ENCODE measurements around the gene ASGR2. TPM values are rescaled to one million over a fixed set of nuclear protein-coding genes. Genes with fewer than 3 reads are reported as not detected.
"Not testable (repeated sequence)": the region's sequence is repeated elsewhere in the genome, so short reads cannot be mapped to it uniquely, and the experiment has no call there.

Gene ASGR2
- total RNA-seq, 1 donor from 2014 or later = not detected

GRCh38 chr17:7133916-7134315 is 19.3 kb upstream of the ASGR2 start:
- Mint-ChIP-seq H3K36me3 (ENCODE audit: low read depth) (no peaks in the 10 kb centered on the region), H3K4me1 (ENCODE audit: low read depth) (peaks cover 15% of the 10 kb centered on the region), H3K27ac (no peak overlapping the region), H3K9me3 (no peaks in the 10 kb centered on the region), H3K4me3 (ENCODE audit: low read depth) (no peak overlapping the region), H3K27me3 (ENCODE audit: low read depth) (peaks cover 17% of the 10 kb centered on the region)
- no peak for DNase-seq (ENCODE audit: low spot score)
- intact Hi-C loops (cut with micrococcal nuclease) = no loop called here

- intact Hi-C loops (cut with micrococcal nuclease) = no loop called here
- H3K36me3 Mint-ChIP-seq (ENCODE audit: low read depth) = no peaks in the 10 kb centered on the region
- no peak overlapping the region for H3K27ac Mint-ChIP-seq
- peaks cover 15% of the 10 kb centered on the region for H3K4me1 Mint-ChIP-seq (ENCODE audit: low read depth)
- H3K4me3 Mint-ChIP-seq (ENCODE audit: low read depth) = peak overlapping the region; percentile 42
- H3K27me3 Mint-ChIP-seq (ENCODE audit: low read depth) = peaks cover 17% of the 10 kb centered on the region
- no peak for DNase-seq (ENCODE audit: low spot score)
- no peaks in the 10 kb centered on the region for H3K9me3 Mint-ChIP-seq
These were observed 18.8 kb upstream of the ASGR2 start for GRCh38 chr17:7133424-7133823.

- Mint-ChIP-seq H3K27me3 (ENCODE audit: low read depth) (peaks cover 17% of the 10 kb centered on the region), H3K36me3 (ENCODE audit: low read depth) (no peaks in the 10 kb centered on the region), H3K4me3 (ENCODE audit: low read depth) (no peak overlapping the region), H3K9me3 (no peaks in the 10 kb centered on the region), H3K4me1 (ENCODE audit: low read depth) (peaks cover 15% of the 10 kb centered on the region), H3K27ac (peak overlapping the region; percentile 82)
- intact Hi-C loops (cut with micrococcal nuclease) = no loop called here
- DNase-seq (ENCODE audit: low spot score) = peak; percentile 41
These were observed 18.0 kb upstream of the ASGR2 start for GRCh38 chr17:7132511-7133094.

DNA sequence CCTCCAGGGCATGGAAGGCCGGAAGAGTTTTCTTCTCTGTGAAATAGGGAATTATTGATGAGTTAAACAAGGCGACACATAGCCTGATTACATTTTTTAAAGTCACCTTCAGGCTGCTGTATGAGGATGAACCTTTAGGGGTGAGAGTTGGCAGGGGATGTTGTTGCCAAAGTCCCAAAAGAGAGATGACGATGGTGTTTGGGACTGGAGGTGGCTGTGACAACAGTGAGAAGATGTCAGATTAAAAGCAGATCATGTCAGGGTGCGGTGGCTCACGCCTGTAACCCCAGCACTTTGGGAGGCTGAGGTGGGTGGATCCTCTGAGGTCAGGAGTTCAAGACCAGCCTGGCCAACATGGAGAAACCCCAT is 16.8 kb upstream of the ASGR2 start:
- Mint-ChIP-seq H3K27me3 (ENCODE audit: low read depth) (peaks cover 6% of the 10 kb centered on the region), H3K36me3 (ENCODE audit: low read depth) (no peaks in the 10 kb centered on the region), H3K4me1 (ENCODE audit: low read depth) (peaks cover 15% of the 10 kb centered on the region), H3K9me3 (no peaks in the 10 kb centered on the region), H3K27ac (no peak overlapping the region), H3K4me3 (ENCODE audit: low read depth) (no peak overlapping the region)
- intact Hi-C loops (cut with micrococcal nuclease) = no loop called here
- DNase-seq (ENCODE audit: low spot score) = no peak

- H3K27me3 Mint-ChIP-seq (ENCODE audit: low read depth) = peaks cover 4% of the 10 kb centered on the region
- intact Hi-C loops (cut with micrococcal nuclease) = no loop called here
- no peaks in the 10 kb centered on the region for H3K9me3 Mint-ChIP-seq
- peaks cover 15% of the 10 kb centered on the region for H3K4me1 Mint-ChIP-seq (ENCODE audit: low read depth)
- no peak overlapping the region for H3K4me3 Mint-ChIP-seq (ENCODE audit: low read depth)
- H3K27ac Mint-ChIP-seq = no peak overlapping the region
- no peaks in the 10 kb centered on the region for H3K36me3 Mint-ChIP-seq (ENCODE audit: low read depth)
- no peak for DNase-seq (ENCODE audit: low spot score)
These were observed 16.2 kb upstream of the ASGR2 start for GRCh38 chr17:7130621-7131422.

- Mint-ChIP-seq H3K36me3 (ENCODE audit: low read depth) (no peaks in the 10 kb centered on the region), H3K27ac (no peak overlapping the region), H3K9me3 (no peaks in the 10 kb centered on the region), H3K4me1 (ENCODE audit: low read depth) (peaks cover 15% of the 10 kb centered on the region), H3K27me3 (ENCODE audit: low read depth) (peaks cover 4% of the 10 kb centered on the region), H3K4me3 (ENCODE audit: low read depth) (no peak overlapping the region)
- DNase-seq (ENCODE audit: low spot score) = no peak
- intact Hi-C loops (cut with micrococcal nuclease) = no loop called here
These were observed 14.7 kb upstream of the ASGR2 start for GRCh38 chr17:7129311-7129710.

GRCh38 chr17:7128160-7128559 is 13.5 kb upstream of the ASGR2 start:
- H3K9me3 Mint-ChIP-seq = no peaks in the 10 kb centered on the region
- H3K4me3 Mint-ChIP-seq (ENCODE audit: low read depth) = no peak overlapping the region
- H3K36me3 Mint-ChIP-seq (ENCODE audit: low read depth) = no peaks in the 10 kb centered on the region
- H3K27ac Mint-ChIP-seq = no peak overlapping the region
- peaks cover 8% of the 10 kb centered on the region for H3K27me3 Mint-ChIP-seq (ENCODE audit: low read depth)
- DNase-seq (ENCODE audit: low spot score) = no peak
- H3K4me1 Mint-ChIP-seq (ENCODE audit: low read depth) = peaks cover 7% of the 10 kb centered on the region
- intact Hi-C loops (cut with micrococcal nuclease) = no loop called here

DNA sequence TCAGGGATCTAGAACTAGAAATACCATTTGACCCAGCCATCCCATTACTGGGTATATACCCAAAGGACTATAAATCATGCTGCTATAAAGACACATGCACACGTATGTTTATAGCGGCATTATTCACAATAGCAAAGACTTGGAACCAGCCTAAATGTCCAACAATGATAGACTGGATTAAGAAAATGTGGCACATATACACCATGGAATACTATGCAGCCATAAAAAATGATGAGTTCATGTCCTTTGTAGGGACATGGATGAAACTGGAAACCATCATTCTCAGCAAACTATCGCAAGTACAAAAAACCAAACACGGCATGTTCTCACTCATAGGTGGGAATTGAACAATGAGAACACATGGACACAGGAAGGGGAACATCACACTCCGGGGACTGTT is 12.9 kb upstream of the ASGR2 start:
- H3K4me3 Mint-ChIP-seq (ENCODE audit: low read depth); H3K36me3 Mint-ChIP-seq (ENCODE audit: low read depth); H3K4me1 Mint-ChIP-seq (ENCODE audit: low read depth); H3K9me3 Mint-ChIP-seq; H3K27ac Mint-ChIP-seq; intact Hi-C loops (cut with micrococcal nuclease); DNase-seq (ENCODE audit: low spot score): not testable (repeated sequence)
- H3K27me3 Mint-ChIP-seq (ENCODE audit: low read depth) = peaks cover 11% of the 10 kb centered on the region

DNA sequence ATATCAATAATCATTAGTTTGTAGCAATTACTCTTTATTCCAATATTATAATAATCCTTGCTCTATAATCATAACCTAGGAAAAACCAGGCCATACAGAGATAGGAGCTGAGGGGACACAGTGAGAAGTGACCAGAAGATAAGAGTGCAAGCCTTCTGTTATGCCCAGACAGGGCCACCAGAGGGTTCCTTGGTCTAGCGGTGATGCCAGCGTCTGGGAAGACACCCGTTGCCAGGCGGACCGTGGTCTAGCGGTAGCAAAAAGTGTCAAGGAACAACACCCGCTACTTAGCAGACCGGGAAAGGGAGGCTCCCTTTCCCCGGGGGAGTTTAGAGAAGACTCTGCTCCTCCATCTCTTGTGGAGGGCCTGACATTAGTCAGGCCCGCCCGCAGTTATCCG is 11.8 kb upstream of the ASGR2 start:
- H3K27me3 Mint-ChIP-seq (ENCODE audit: low read depth); H3K4me1 Mint-ChIP-seq (ENCODE audit: low read depth); H3K9me3 Mint-ChIP-seq; intact Hi-C loops (cut with micrococcal nuclease); H3K4me3 Mint-ChIP-seq (ENCODE audit: low read depth); DNase-seq (ENCODE audit: low spot score); H3K27ac Mint-ChIP-seq; H3K36me3 Mint-ChIP-seq (ENCODE audit: low read depth): not testable (repeated sequence)

DNA sequence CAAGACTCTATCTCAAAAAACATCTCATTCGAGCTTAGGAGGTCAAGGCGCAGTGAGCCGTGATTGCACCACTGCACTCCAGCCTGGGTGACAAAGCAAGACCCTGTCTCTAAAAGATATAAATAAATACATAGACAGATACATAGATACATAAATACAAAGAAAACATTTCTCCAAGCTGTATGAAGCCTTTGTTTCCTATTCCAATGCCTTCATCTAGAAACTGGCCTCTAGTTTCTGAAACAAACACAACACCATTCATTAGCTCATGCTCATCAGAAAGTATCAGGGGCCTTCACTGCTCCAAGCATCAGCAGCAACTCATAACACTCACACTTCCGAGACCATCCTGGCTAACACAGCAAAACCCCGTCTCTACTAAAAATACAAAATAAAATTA is 10.3 kb upstream of the ASGR2 start:
- Mint-ChIP-seq H3K9me3 (no peaks in the 10 kb centered on the region), H3K4me1 (ENCODE audit: low read depth) (no peaks in the 10 kb centered on the region), H3K36me3 (ENCODE audit: low read depth) (no peaks in the 10 kb centered on the region), H3K27ac (no peak overlapping the region), H3K27me3 (ENCODE audit: low read depth) (peaks cover 17% of the 10 kb centered on the region), H3K4me3 (ENCODE audit: low read depth) (no peak overlapping the region)
- intact Hi-C loops (cut with micrococcal nuclease) = no loop called here
- DNase-seq (ENCODE audit: low spot score) = no peak

- Mint-ChIP-seq H3K4me3 (ENCODE audit: low read depth) (no peak overlapping the region), H3K27me3 (ENCODE audit: low read depth) (peaks cover 22% of the 10 kb centered on the region), H3K27ac (no peak overlapping the region), H3K9me3 (no peaks in the 10 kb centered on the region), H3K4me1 (ENCODE audit: low read depth) (no peaks in the 10 kb centered on the region), H3K36me3 (ENCODE audit: low read depth) (no peaks in the 10 kb centered on the region)
- no peak for DNase-seq (ENCODE audit: low spot score)
- intact Hi-C loops (cut with micrococcal nuclease) = no loop called here
These were observed 9.2 kb upstream of the ASGR2 start for GRCh38 chr17:7123844-7124243.

DNA sequence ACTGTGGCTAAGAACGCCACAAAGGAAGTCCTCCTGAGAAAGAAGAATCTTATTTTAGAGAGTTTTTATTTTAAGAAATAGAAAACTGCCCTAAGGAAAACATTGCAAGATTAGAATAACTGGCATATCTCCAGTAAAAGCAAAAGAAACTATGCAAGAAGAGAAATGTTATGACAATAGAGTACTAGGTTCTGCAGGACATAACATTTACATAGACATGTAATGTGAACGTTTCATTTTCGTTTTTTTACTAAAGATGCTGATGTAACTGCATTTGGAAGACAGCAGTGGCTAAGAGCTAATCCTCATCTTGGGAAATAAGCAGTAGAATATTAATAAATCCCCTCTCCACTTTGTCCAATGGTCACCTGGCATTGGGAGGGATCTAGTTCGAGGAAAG is 7.8 kb upstream of the ASGR2 start:
- Mint-ChIP-seq H3K4me1 (ENCODE audit: low read depth) (no peaks in the 10 kb centered on the region), H3K4me3 (ENCODE audit: low read depth) (no peak overlapping the region), H3K9me3 (no peaks in the 10 kb centered on the region), H3K27ac (no peak overlapping the region), H3K27me3 (ENCODE audit: low read depth) (peaks cover 22% of the 10 kb centered on the region), H3K36me3 (ENCODE audit: low read depth) (no peaks in the 10 kb centered on the region)
- no peak for DNase-seq (ENCODE audit: low spot score)
- intact Hi-C loops (cut with micrococcal nuclease) = no loop called here

DNA sequence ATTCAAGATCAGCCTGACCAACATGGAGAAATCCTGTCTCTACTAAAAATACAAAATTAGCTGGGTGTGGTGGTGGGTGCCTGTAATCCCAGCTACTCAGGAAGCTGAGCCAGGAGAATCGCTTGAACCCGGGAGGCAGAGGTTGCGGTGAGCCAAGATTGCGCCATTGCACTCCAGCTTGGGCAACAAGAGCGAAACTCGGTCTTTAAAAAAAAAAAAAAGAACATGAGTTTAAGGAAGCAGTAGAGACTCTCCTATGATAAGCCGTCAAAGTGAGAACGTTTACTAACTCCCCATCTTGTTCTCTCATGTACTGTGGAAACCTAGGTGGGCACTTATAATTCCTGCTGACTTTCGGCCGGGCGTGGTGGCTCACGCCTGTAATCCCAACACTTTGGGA is 6.0 kb upstream of the ASGR2 start:
- peaks cover 22% of the 10 kb centered on the region for H3K27me3 Mint-ChIP-seq (ENCODE audit: low read depth)
- DNase-seq (ENCODE audit: low spot score); H3K36me3 Mint-ChIP-seq (ENCODE audit: low read depth); H3K9me3 Mint-ChIP-seq; H3K27ac Mint-ChIP-seq; H3K4me3 Mint-ChIP-seq (ENCODE audit: low read depth); H3K4me1 Mint-ChIP-seq (ENCODE audit: low read depth); intact Hi-C loops (cut with micrococcal nuclease): not testable (repeated sequence)
